HTERT RPE-1 (cell line): ENCODE measurements around the gene HHAT.

ENCODE experiments used
- in situ Hi-C: fragments of 300-500 bp; cut with MboI; formaldehyde crosslinking; loops from 4 replicates; pipeline ENCODE4 v1.14.3; 2020; ENCODE audit warnings: low sequenced_read_pairs

The HHAT gene

GRCh38 chr1:210702506-210702905, 373.8 kb downstream of the HHAT start:
- in situ Hi-C loops, result no loop called here

DNA sequence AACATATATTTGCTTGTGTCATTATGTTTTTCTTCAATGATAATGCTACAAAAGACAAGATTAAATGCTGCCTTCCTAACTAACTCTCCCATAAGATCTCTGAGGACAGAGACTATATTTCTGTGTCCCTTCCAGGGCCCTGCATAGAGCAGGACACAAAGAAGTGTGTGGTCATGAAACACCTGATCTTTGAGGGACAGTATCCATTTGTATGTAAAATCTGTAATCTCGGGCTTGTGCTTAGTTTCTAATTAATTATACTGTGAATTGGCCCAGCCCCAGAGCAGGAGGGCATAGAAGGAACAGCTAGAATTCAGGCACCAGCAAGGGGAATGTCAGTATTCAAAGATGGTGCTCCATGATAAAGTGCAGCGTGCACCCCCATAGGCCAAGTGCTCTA, 374.9 kb downstream of the HHAT start:
- in situ Hi-C loops, result no loop called here

DNA sequence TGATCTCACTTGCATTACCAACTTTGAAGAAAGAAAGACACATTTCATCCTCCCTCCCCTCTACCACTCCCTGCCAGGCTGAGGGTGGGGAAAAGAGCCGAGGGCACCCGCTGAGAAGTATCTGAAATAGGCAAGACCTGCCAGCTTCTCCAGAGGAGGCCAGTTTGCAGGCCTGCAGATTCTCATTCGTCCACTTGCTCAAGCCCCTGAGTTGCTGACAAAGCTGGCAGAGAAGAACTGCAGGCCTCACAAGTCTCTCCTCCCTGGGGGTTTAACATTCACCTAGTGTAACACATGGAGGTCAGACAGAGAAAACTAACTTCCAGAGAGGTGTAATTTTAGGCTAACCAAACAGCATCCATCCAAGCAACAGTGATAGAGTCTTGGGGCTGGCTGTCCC, 376.4 kb downstream of the HHAT start:
- in situ Hi-C loops, result no loop called here

DNA sequence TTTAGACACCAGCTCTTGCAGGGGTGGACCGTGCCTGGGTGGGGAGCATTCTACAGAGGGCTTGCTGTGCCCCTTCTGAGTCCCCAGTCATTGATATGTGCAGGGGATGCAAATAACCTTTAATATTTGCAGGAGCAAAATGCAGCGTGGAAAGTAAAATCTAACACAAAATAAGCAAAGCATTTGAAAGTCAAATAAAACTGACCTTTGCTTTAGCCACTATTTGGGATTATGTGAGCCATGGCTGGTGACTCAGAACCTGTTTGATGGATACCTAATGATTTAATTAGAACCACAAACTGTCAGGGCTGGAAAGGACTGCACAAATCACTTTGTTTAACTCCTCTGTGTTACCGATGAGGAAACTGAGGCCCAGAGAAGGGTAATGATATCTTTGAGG, 377.5 kb downstream of the HHAT start:
- in situ Hi-C loops, result no loop called here

- in situ Hi-C loops, result no loop called here
Observed at GRCh38 chr1:210707300-210708240, 378.9 kb downstream of the HHAT start.

DNA sequence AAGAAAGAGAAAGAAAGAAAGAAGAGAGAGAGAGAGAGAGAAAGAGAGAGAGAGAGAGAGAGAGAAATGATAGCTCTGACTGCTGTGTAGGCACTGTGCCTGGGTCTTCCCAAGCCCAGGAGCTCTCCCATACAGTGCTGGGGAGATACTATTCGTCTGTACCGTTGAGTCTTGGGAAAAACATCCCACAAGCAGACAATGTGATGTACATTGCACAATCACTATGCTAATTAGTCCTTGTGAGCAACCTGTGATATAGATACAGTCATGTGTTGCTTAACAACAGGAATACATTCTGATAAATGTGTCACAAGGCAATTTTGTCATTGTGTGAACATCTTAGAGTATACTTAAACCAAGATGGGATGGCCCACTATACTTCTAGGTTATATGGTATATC, 381.0 kb downstream of the HHAT start:
- in situ Hi-C loops, result no loop called here

GRCh38 chr1:210711825-210712612, 383.3 kb downstream of the HHAT start:
- in situ Hi-C loops, result no loop called here

- in situ Hi-C loops, result no loop called here
Observed at GRCh38 chr1:210715072-210715471, 386.4 kb downstream of the HHAT start.

- in situ Hi-C loops, result no loop called here
Observed at GRCh38 chr1:210722410-210723081, 393.8 kb downstream of the HHAT start.

DNA sequence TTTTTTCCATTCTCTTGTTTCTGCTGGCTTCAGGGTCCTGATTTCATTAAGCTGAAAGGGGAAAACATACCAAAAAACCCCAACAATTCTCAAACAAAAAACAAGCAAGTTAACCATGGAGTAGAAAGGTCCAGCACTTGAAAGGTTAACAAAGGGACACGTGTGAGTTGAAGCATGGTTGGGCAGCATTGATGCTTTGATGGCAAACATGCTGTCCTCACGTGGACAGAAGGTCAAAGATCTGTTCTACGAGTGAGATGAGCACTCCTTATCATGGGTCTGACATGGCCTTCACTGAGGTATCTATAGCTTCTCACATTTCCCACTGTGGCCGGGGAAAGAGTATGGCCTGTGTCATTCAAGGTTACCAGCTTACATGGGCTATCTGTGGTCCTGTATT, 394.9 kb downstream of the HHAT start:
- in situ Hi-C loops, result no loop called here

- in situ Hi-C loops, result no loop called here
Observed at GRCh38 chr1:210724768-210725167, 396.1 kb downstream of the HHAT start.
